HEK293 (cell line): ENCODE data around the gene EDNRA.

Source experiments
- GLIS2 ChIP-seq: fragments of 450-650 bp; formaldehyde crosslinking; IDR thresholded peaks from 2 replicates; pipeline ENCODE4 v1.5.1; 2016; ENCODE audit warnings: missing biosample characterization, missing genetic modification characterization
- KLF10 ChIP-seq: fragments of 450-650 bp; IDR thresholded peaks from 2 replicates; pipeline ENCODE4 v1.5.1; 2018; ENCODE audit warnings: missing biosample characterization, mild to moderate bottlenecking, missing genetic modification characterization
- ZNF274 ChIP-seq, 2 experiments: fragments of 200-500 bp in 1 of 2; fragments of 450-650 bp in 1 of 2; sonication (Bioruptor generic) in 1 of 2; formaldehyde crosslinking in 1 of 2; IDR thresholded peaks; 2 replicates each; pipeline versions ENCODE4 v1.5.1 to v1.6.1; 2014 to 2016; ENCODE audit warnings: borderline replicate concordance in 1 of 2, inconsistent platforms in 1 of 2, low read length in 1 of 2, missing biosample characterization in 1 of 2, missing genetic modification characterization in 1 of 2
- TF ChIP-seq, protein P1 (sequence below): fragments of 450-650 bp; formaldehyde crosslinking; IDR thresholded peaks from 2 replicates; pipeline ENCODE4 v1.5.1; 2016; ENCODE audit warnings: missing biosample characterization, missing genetic modification characterization

- TF ChIP-seq, protein P1, sequence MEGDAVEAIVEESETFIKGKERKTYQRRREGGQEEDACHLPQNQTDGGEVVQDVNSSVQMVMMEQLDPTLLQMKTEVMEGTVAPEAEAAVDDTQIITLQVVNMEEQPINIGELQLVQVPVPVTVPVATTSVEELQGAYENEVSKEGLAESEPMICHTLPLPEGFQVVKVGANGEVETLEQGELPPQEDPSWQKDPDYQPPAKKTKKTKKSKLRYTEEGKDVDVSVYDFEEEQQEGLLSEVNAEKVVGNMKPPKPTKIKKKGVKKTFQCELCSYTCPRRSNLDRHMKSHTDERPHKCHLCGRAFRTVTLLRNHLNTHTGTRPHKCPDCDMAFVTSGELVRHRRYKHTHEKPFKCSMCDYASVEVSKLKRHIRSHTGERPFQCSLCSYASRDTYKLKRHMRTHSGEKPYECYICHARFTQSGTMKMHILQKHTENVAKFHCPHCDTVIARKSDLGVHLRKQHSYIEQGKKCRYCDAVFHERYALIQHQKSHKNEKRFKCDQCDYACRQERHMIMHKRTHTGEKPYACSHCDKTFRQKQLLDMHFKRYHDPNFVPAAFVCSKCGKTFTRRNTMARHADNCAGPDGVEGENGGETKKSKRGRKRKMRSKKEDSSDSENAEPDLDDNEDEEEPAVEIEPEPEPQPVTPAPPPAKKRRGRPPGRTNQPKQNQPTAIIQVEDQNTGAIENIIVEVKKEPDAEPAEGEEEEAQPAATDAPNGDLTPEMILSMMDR (tag by site-specific recombination) = no peak
- TF ChIP-seq KLF10 (tag by site-specific recombination) = no peak
- TF ChIP-seq GLIS2 (tag by site-specific recombination) = no peak
- no peak for TF ChIP-seq ZNF274 (IDR thresholded peaks at IDR 0.05; ENCODE audit: low read length)
- TF ChIP-seq ZNF274 (tag by site-specific recombination; IDR thresholded peaks at IDR 0.05; ENCODE audit: borderline replicate concordance) = no peak
Observed at GRCh38 chr4:147578593-147578992, 97.7 kb downstream of the EDNRA start.
